GM21423 (cell line): Measurements from ENCODE around the gene BTBD10.

ENCODE experiments used
- ATAC-seq: cut with Tn5 transposase; IDR thresholded peaks from one replicate; pipeline ENCODE4 v1.9.1; 2021; ENCODE audit warnings: mild to moderate bottlenecking, moderate library complexity; ENCODE audit not compliant: unreplicated experiment

Gene BTBD10

GRCh38 chr11:13462901-13463778 is at the start of gene BTBD10:
Gene BTBD10, minus strand, starts transcription at chr11:13463222. Its CDS starts 18,098 bp downstream, at chr11:13445124.
- peak; percentile 97 for ATAC-seq

GRCh38 chr11:13503393-13503792 is 40.4 kb upstream of the BTBD10 start:
- ATAC-seq = no peak

- no peak for ATAC-seq
Observed at GRCh38 chr11:13502492-13502891, 39.5 kb upstream of the BTBD10 start.

- ATAC-seq = no peak
Observed at GRCh38 chr11:13495929-13496328, 32.9 kb upstream of the BTBD10 start, which contains the start of gene PTH. Gene PTH, minus strand, starts transcription at chr11:13495997. Its CDS starts 3,142 bp downstream, at chr11:13492855.

GRCh38 chr11:13494051-13494450 is 31.0 kb upstream of the BTBD10 start:
- no peak for ATAC-seq

GRCh38 chr11:13487661-13488030 is 24.6 kb upstream of the BTBD10 start:
- ATAC-seq = peak; percentile 55

- ATAC-seq = peak; percentile 75
Observed at GRCh38 chr11:13486926-13487660, 24.1 kb upstream of the BTBD10 start.

- no peak for ATAC-seq
Observed at GRCh38 chr11:13480198-13480597, 17.2 kb upstream of the BTBD10 start.

- no peak for ATAC-seq
Observed at GRCh38 chr11:13479688-13480087, 16.7 kb upstream of the BTBD10 start.

GRCh38 chr11:13475091-13475490 is 12.1 kb upstream of the BTBD10 start:
- ATAC-seq = no peak

GRCh38 chr11:13473013-13473722 is 10.1 kb upstream of the BTBD10 start:
- no peak for ATAC-seq

GRCh38 chr11:13468750-13469149 is 5.7 kb upstream of the BTBD10 start:
- no peak for ATAC-seq

- no peak for ATAC-seq
Observed at GRCh38 chr11:13465909-13466371, 2.9 kb upstream of the BTBD10 start.

- peak; percentile 0 for ATAC-seq
Observed at GRCh38 chr11:13463779-13464290, 813 bp upstream of the BTBD10 start.

- peak; percentile 34 for ATAC-seq
Observed at GRCh38 chr11:13462311-13462900, 616 bp downstream of the BTBD10 start.

- ATAC-seq = no peak
Observed at GRCh38 chr11:13461291-13461690, 1.7 kb downstream of the BTBD10 start.

GRCh38 chr11:13450832-13451397 is 12.1 kb downstream of the BTBD10 start:
- peak; percentile 54 for ATAC-seq

- ATAC-seq = no peak
Observed at GRCh38 chr11:13449522-13449921, 13.5 kb downstream of the BTBD10 start.

GRCh38 chr11:13448876-13449275 is 14.1 kb downstream of the BTBD10 start:
- ATAC-seq = no peak

GRCh38 chr11:13446444-13446843 is 16.6 kb downstream of the BTBD10 start:
- ATAC-seq = no peak
